ENCODE data around the gene FAM234A. TPM values are rescaled to one million over a fixed set of nuclear protein-coding genes. Genes with fewer than 3 reads are reported as not detected.
"Not testable (repeated sequence)": the region's sequence is repeated elsewhere in the genome, so short reads cannot be mapped to it uniquely, and the experiment has no call there.

FAM234A gene
- total RNA-seq, 2 experiments from 2014 or later: 10.9 to 26.8 TPM

GRCh38 chr16:228852-229730 is 5.5 kb upstream of the FAM234A start, which contains the start of gene LUC7L:
Gene LUC7L, minus strand, starts transcription at chr16:229449. Its CDS starts 110 bp downstream, at chr16:229339.
- ChIA-PET POLR2A (interaction anchor here (0.7 to 1.6 kb wide), 6 partner anchors 10 to 176 kb away, joined by 3 to 8 read pairs (median 4); partner anchors contain the start of genes AXIN1, POLR3K and SNRNP25), CTCF (ENCODE audit: unreplicated experiment) (no interaction called here)
- Histone ChIP-seq H3K36me3 (ENCODE audit: insufficient read depth, low read length) (peaks cover 41% of the 10 kb centered on the region), H2AFZ (ENCODE audit: low read length) (peak within 1 kb of the TSS; percentile 28; the same call in 1 of the 2 replicates), H3K4me3 (ENCODE audit: low read depth, low read length, poor library complexity, severe bottlenecking) (peak within 1 kb of the TSS; percentile 88), H3K9me3 (ENCODE audit: low read length) (no peaks in the 10 kb centered on the region), H3K4me1 (ENCODE audit: insufficient read depth, low read length, poor library complexity, severe bottlenecking) (peaks cover 29% of the 10 kb centered on the region), H3K4me2 (ENCODE audit: low read length) (peak within 1 kb of the TSS; percentile 87), H3K9me2 (ENCODE audit: insufficient read depth, low read length) (no peaks in the 10 kb centered on the region), H3K79me2 (ENCODE audit: insufficient read depth, low read depth, low read length) (peaks cover 34% of the 10 kb centered on the region), H4K20me1 (ENCODE audit: insufficient read depth, low read length) (peaks cover 21% of the 10 kb centered on the region; the same call in 1 of the 2 replicates), H3K27ac (ENCODE audit: low read depth, low read length, poor library complexity, severe bottlenecking) (peak within 1 kb of the TSS; percentile 53)
- intact Hi-C loops (cut with micrococcal nuclease; ENCODE audit: unreplicated experiment): no loop called here
- TF ChIP-seq EZH2phosphoT487 (IDR thresholded peaks at IDR 0.05; ENCODE audit: borderline replicate concordance, low read depth, low read length) (no peak), CTCF (conservative IDR thresholded peaks at IDR 0.05; ENCODE audit: low read length) (no peak)
- BruUV-seq (replicated peaks): no TSS peak
- DNase-seq (ENCODE audit: low spot score): peak; percentile 89

GRCh38 chr16:229731-230281 is 4.8 kb upstream of the FAM234A start:
- Histone ChIP-seq H3K9me2 (ENCODE audit: insufficient read depth, low read length) (no peaks in the 10 kb centered on the region), H4K20me1 (ENCODE audit: insufficient read depth, low read length) (peaks cover 21% of the 10 kb centered on the region; the same call in 1 of the 2 replicates), H3K27ac (ENCODE audit: low read depth, low read length, poor library complexity, severe bottlenecking) (no peak overlapping the region), H3K4me1 (ENCODE audit: insufficient read depth, low read length, poor library complexity, severe bottlenecking) (peaks cover 29% of the 10 kb centered on the region), H3K4me3 (ENCODE audit: low read depth, low read length, poor library complexity, severe bottlenecking) (peak overlapping the region; percentile 88), H3K79me2 (ENCODE audit: insufficient read depth, low read depth, low read length) (peaks cover 34% of the 10 kb centered on the region), H3K4me2 (ENCODE audit: low read length) (peak overlapping the region; percentile 87; the same call in 1 of the 2 replicates), H3K36me3 (ENCODE audit: insufficient read depth, low read length) (peaks cover 34% of the 10 kb centered on the region), H3K9me3 (ENCODE audit: low read length) (no peaks in the 10 kb centered on the region), H2AFZ (ENCODE audit: low read length) (peak overlapping the region; percentile 28; the same call in 1 of the 2 replicates)
- intact Hi-C loops (cut with micrococcal nuclease; ENCODE audit: unreplicated experiment): no loop called here
- ChIA-PET POLR2A (interaction anchor here (1.6 kb wide), 1 partner anchor 176 kb away, joined by 4 read pairs; the partner anchor contains the start of genes POLR3K and SNRNP25), CTCF (ENCODE audit: unreplicated experiment) (no interaction called here)
- no TSS peak for BruUV-seq (replicated peaks)
- TF ChIP-seq CTCF (conservative IDR thresholded peaks at IDR 0.05; ENCODE audit: low read length): no peak
- TF ChIP-seq EZH2phosphoT487 (IDR thresholded peaks at IDR 0.05; ENCODE audit: borderline replicate concordance, low read depth, low read length): no peak
- DNase-seq (ENCODE audit: low spot score): no peak

- Histone ChIP-seq H3K79me2 (ENCODE audit: insufficient read depth, low read depth, low read length) (peaks cover 34% of the 10 kb centered on the region), H3K36me3 (ENCODE audit: insufficient read depth, low read length) (peaks cover 29% of the 10 kb centered on the region), H4K20me1 (ENCODE audit: insufficient read depth, low read length) (peaks cover 21% of the 10 kb centered on the region; the same call in 1 of the 2 replicates), H3K4me1 (ENCODE audit: insufficient read depth, low read length, poor library complexity, severe bottlenecking) (peaks cover 29% of the 10 kb centered on the region)
- H3K9me2 ChIP-seq (ENCODE audit: insufficient read depth, low read length); H2AFZ ChIP-seq (ENCODE audit: low read length); intact Hi-C loops (cut with micrococcal nuclease; ENCODE audit: unreplicated experiment); POLR2A ChIA-PET; H3K4me2 ChIP-seq (ENCODE audit: low read length); CTCF ChIA-PET (ENCODE audit: unreplicated experiment); DNase-seq (ENCODE audit: low spot score); H3K9me3 ChIP-seq (ENCODE audit: low read length); H3K4me3 ChIP-seq (ENCODE audit: low read depth, low read length, poor library complexity, severe bottlenecking); H3K27ac ChIP-seq (ENCODE audit: low read depth, low read length, poor library complexity, severe bottlenecking); BruUV-seq (replicated peaks): not testable (repeated sequence)
Observed at GRCh38 chr16:230351-230750, 4.3 kb upstream of the FAM234A start.
